ENCODE measurements around the gene FRMD4A.

DNA sequence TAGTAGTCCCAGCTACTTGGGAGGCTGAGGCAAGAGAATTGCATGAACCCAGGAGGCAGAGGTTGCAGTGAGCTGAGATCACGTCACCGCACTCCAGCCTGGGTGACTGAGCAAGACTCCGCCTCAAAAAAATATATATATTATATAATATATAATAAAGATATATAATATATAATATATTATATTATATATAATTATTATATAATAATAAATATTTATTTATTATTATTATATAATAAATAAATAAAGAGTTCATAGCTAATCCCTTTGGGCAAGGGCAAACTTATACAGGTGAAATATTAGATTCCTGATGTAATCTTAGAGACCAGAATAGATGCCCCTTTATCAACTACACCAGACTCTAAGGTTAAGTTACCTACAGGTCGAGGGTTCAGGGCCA is 558.7 kb downstream of the FRMD4A start:
- TF ChIP-seq POLR2A (IDR thresholded peaks at IDR 0.05), result no peak
- TF ChIP-seq, protein P1, sequence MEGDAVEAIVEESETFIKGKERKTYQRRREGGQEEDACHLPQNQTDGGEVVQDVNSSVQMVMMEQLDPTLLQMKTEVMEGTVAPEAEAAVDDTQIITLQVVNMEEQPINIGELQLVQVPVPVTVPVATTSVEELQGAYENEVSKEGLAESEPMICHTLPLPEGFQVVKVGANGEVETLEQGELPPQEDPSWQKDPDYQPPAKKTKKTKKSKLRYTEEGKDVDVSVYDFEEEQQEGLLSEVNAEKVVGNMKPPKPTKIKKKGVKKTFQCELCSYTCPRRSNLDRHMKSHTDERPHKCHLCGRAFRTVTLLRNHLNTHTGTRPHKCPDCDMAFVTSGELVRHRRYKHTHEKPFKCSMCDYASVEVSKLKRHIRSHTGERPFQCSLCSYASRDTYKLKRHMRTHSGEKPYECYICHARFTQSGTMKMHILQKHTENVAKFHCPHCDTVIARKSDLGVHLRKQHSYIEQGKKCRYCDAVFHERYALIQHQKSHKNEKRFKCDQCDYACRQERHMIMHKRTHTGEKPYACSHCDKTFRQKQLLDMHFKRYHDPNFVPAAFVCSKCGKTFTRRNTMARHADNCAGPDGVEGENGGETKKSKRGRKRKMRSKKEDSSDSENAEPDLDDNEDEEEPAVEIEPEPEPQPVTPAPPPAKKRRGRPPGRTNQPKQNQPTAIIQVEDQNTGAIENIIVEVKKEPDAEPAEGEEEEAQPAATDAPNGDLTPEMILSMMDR (IDR thresholded peaks at IDR 0.05), result no peak

All from testis (tissue), 2 donors.